GM18870 (cell line): ENCODE measurements around the gene MARCHF3.
"Not testable (repeated sequence)": the region's sequence is repeated elsewhere in the genome, so short reads cannot be mapped to it uniquely, and the experiment has no call there.

ENCODE experiments used
- ATAC-seq: cut with Tn5 transposase; IDR thresholded peaks from one replicate; pipeline ENCODE4 v1.9.1; 2021; ENCODE audit warnings: moderate library complexity; ENCODE audit not compliant: unreplicated experiment

Gene MARCHF3

DNA sequence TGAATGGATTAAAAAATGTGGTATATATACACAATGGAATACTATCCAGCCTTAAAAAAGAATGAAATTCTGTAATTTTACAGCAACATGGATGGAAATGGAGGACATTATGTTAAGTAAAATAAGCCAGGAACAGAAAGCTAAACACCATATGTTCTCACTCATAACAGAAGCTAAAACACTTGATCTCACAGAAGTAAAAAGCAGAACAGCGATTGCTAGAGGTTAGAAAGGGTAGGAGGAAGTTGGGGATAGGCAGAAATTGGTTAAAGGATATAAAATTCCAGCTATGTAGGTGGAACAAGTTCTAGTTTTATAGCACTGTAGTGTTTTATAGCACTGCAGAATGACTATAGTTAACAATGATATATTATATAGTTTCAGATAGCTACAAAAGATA lies 15.8 kb downstream of the MARCHF3 start:
- ATAC-seq = peak; percentile 57

DNA sequence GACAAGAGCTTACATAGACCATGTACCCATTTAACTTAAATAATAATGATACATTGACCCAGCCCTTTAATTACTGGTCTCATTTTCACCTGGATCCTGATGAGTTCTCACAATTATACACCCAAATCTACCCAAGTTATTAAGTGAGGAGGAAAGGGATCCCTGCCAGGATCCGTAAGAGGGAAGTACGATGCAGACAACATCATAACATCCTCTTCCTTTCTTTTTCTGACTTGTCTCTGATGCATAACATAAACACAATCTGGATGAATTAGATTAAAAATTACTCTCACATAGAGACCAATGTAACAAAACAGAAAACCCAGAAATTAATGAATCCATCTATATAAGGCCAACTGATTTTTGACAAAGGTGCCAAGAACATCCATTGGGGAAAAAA lies 17.0 kb downstream of the MARCHF3 start:
- no peak for ATAC-seq

DNA sequence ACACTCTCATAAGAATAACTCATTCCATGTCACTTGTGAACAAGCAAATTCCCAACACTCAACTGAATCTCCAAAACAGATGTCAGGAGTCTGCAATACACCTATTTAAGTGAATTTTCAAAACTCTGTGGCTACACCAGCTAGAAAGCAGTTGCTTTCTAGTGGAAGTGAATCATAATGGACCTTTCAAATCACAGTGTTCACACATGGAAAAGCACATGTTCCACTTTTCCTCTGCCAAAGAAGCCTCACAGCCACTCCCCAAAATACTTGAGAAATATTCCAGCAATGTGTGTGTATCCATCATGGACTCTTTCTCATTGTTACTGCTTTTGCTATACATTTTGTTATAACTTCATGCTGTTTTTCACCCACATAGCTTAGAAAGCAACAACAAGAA lies 17.4 kb downstream of the MARCHF3 start:
- ATAC-seq = no peak

DNA sequence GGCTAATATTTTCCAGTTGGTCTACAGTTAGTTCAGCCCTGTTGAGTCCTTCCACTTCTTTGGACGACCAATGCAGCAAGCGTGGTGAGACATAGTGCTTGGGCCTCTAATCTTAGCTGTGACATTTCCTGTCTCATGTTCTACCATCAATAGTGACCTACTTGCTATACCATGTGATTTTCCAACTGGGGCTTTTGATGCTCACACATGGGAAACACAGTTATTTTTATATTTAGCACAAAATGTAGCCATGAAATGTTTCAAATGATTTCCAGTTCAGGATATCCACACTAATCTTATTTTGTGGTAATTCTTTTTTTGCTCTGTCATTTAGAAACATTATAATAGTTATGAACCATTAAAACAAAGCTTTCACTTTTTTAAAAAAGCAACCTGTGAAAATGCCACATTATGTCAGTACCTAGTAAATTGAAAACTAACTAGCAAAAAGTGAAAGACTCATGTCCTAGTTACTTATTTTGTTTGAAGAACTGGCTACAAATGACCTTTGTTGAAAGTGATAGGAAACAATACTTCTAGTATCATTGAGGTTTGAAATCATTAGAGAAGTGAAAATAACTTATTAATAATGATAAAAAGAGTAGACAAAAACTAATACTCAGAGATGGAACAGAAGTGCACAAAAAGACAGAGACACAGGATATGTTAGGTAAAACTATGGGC lies 18.3 kb downstream of the MARCHF3 start:
- peak; percentile 85 for ATAC-seq

DNA sequence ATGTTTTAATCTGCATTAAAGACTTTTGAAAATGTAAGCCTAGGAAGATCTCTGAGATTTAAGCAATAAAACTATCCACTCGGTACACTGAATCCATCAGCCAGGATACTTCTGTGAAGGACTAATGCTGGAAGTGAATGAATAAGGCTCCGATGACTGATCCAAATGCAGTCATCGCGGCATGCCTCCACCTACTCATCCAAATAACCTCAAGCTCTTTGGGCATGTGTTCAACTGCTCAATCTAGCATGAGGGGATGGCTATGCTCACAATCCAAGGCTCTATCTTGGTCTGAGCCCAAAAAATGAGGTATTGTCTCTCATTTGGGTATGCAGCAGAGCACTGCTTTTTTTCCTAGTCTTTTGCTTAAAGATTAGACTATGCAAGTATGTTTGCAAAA lies 19.2 kb downstream of the MARCHF3 start:
- no peak for ATAC-seq

DNA sequence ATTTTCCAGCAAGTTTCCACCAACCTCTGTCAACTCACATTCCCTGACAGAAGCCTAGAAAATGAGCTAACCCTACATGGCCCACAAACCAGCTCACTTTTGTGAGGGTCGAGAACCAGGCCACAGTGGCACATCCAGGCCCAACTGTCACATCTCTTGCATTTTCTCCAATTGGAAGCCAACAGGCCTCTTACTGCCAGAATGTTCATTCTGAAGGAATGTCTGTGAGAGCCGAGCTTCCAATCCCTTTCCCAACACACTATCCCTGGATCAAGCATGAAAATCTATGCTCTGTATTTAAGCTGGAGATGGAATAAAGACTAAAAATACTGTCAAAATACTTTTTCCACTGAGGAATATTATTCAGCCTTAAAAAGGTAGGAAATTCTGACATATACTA lies 20.0 kb downstream of the MARCHF3 start:
- ATAC-seq = no peak

DNA sequence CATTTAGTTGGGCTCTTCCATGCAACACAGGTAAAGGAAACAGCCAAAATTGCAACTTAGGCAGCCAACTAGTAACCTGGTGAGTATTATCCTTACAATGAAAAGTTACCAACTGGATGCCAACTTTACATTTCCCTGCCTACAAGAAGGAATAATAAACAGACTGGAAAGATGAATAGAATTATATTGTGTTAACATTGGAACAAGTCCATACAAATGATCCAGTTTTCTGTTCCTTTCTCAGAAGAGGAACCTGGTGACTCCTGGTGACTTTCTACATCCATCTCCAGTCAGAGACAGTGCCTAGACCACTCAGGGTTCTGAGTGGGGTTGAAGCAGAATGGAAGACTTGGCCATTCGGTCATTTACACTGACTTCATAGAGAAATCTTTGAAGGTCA lies 20.6 kb downstream of the MARCHF3 start:
- ATAC-seq = no peak

DNA sequence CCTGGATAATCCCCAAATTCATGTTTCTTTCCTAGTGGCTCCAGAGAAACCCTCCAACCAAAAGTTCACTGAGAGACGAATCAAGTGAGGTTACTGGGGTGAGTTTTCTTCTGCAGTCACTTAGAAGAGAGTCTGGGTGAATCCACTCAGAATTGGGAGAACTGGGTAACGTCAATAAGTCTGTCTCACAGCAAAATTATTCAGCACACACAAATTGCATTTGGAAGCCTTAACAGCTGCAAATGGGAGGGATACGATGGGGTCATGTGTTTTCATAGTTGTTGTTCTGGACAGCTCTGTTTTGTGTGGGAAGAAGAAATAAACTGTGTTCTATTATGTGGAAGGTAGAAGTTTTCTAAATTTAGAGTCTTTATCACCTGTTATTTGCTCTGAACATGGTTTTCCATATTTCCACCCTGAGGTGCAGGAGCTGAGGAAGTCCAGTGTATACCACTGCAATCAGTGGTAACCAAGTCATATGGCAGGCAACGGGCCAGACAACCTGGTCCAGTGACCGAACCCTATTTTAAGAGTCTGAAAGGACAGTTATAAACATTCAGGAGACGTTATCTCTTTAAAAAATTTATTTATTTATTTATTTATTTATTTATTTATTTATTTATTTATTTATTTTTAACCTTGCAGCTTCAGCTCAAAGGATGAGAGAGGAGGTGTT lies 21.9 kb downstream of the MARCHF3 start:
- no peak for ATAC-seq

DNA sequence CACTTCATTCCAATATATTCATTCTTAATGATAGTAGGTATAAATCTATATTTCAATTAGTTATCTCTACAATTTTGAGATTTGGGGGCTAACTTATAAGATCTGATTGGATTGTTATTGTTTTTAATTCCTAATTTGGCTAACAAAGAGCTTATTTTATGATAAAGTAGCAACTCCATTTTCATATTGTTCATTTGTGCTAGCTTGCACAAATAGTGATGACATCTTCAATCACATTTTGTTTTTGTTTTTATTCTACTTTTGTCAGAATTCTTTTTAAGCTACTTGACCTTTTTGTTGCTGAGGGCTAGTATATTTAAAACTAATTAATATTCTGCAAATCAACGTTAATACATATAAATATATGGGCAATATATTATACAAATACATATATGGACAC lies 22.8 kb downstream of the MARCHF3 start:
- no peak for ATAC-seq

DNA sequence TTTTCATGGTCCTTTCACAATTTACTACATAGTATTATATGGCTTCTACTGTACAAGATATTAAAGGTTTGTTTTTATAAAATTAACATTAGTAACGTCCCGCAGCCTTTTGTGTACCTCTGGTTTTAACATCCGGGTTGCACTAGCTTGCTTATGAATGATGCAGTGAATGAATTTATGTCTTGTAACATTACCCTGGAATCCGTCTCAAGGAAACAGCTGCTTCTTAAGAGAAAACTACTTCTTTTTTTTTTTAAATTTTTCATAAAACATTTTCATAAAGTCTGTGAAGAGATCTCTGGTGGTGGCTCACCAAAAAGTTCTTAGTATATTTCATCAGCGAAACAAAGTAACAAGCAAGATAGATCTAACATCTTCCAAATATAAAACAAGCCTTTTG lies 23.6 kb downstream of the MARCHF3 start:
- no peak for ATAC-seq

DNA sequence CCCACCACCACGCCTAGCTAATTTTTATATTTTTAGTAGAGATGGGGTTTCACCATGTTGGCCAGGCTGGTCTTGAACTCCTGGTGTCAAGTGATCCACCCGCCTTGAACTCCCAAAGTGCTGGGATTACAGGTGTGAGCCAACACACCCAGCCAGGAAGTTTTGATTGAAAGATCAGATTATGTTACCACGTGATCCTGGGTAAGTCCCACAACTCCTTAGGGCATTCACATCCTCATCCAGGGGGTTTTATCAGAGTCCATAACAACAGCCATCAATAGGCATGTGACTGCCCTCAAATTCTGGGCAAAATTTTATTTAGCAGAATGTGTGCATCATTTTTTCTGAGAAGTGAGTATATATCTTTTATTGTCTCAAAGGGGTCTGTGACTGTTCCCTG lies 25.1 kb downstream of the MARCHF3 start:
- not testable (repeated sequence) for ATAC-seq

DNA sequence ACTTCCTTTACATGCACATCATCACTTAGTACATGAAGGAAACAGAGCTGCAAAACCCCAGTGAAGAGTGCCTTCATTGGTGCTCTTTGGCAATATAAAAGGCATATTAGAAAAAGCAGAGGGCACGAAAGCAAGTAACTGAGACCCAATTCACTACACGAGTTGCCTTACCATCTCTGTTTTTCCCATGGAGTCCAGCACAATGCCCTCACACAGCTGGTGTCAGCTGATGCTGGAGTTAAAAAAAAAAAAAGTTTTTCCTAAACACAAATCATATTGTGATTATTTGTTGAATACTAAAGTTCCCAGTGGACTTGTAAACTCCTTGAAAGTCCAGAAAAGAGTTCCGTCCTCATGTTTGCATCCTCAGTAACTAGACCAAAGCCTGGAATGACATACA lies 25.6 kb downstream of the MARCHF3 start:
- ATAC-seq = no peak

DNA sequence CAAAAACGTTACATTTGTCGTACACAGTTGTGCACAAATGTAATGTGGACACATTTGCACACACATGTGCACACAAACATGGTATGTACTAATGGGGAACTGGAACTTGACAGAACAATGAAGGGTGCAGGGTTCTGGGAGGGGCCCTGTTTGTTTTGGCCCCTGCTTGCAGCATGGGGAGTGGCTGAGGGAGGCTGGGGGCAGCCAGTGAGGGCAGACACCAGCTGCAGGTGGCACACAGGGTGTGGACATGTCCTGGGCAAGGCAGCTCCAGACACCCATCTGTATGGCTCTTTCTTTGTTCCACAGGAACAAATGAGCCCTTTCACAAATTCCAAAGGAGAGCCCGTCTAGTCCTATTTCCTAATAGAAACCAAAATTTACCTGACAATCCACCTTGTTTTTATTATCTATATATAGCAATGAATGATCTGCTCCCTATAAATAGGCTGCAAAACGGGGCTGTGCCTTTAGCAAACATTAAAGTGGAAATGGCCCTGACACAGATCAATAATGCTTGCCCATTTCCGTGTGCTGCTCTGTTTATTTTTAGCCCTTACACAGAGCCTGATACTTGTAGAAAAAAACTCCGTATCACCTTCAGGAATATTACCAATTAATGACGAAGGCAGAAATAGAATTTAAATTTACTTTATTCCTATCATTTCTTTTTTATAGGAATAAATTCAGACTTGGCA lies 26.4 kb downstream of the MARCHF3 start:
- ATAC-seq = no peak

DNA sequence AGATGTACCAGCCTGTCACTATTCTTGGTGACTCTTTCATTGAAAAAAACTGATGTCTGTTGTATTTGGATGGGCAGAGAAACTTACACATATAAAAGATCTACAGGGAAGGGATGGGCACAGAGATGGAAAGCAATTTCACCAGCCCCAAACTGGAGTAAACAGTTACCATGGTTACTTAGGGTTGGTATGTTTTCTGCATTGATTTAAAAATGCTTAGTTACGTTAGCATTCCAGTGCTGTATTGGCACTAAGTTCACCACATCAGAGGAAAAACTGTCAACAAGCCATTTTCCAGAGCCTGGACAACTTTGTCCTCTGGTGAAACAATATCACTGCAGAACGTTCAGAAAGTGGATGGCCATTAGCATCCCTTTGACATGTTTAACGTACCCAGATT lies 28.0 kb downstream of the MARCHF3 start:
- no peak for ATAC-seq

DNA sequence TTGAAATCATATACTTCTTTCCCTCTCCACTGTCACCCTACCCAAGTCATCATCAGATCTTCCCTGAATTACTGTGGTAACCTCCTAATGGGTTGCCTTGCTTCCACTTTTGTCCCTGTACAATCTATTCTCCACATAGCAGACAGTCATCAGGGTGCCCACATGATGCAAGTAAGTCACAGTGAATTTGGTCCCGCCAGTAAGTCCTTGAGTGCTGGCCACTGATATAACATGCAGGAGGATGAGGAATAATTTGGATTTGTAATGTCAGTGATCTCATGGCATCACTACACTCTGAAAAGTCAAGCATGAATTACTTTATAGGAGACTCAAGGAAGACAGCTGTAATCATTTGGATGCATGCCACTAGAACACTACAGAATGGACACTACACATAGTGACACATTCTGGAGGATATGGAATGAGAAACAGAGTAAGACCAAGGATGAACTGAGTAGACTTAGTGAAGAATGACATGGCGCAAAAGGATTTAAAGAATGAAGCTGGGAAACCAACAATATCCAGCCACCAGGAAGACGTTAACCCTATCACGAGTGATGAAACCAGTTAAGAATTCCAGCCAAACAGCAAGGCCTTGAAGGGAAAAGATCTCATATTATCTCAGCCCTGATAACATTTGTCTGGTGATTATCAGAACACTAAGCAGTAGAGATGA lies 28.6 kb downstream of the MARCHF3 start:
- no peak for ATAC-seq

DNA sequence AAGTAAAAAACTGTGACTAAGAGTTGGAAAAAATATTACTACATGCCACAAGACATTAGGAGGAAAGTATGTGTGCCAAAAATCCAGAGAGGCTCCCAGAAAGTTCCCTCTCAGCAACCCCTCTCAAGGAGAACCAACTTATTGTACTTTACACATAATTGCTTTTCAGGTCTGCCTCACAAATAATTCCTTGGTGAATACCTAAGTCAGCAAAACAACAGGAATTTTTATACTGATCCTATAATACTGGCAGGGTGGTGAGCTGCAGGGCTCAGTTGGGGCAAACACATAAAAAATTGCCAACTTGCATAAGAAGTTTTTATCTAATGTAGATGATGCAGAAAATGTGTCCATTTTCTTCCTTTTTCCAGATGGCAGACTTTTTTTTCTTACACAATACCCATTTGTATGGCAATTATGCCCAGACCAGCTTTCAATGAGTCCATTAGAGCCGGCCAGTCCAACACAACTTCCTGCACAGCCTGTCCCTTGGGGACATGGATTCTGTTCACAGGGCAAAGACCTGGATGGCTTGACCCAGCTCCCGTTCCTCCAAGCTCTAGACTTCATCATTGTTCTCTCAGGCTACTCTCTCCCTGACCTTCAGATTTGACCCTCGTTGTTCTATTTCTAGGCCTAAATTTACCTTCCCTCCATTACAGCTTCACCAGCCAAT lies 31.3 kb downstream of the MARCHF3 start:
- ATAC-seq = no peak

DNA sequence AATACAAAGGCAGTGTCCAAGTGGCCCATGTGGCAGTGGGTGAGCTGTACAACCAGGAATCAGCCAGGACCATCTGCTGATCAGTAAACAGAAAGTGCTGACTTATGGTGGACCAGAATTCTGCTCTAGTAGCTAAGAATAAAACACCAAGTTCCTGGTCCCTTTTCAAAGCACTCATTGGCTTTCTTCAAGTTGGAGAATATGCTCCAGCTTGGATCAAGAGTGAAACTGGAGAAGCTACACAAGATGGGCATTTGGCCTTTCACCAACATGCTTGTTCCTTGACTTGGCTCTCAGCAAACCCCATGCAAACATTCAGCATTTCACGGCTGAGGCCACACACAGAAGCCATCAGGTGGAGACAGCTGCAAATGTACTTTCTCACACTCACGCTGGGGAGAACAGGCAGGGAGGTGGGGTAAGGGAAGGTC lies 32.1 kb downstream of the MARCHF3 start:
- ATAC-seq = peak; percentile 69

DNA sequence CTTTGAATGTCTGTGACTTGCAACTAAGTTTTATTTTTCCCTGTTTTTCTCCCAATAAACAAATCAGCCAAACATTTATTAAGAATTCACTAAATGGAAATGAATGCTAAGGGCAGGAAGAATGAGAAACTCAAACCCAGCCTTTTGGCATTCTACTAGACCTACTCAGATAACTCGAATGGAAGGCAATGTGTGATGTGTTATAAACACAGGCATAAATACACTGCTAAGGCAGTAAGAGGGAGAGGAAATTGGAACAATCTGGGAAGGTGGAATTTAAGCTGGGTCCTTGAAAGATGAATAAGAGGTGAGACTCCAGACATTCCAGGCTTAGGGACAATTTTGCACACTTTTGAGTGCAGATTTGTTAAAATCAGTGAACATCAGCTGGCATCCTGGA lies 34.7 kb downstream of the MARCHF3 start:
- no peak for ATAC-seq

DNA sequence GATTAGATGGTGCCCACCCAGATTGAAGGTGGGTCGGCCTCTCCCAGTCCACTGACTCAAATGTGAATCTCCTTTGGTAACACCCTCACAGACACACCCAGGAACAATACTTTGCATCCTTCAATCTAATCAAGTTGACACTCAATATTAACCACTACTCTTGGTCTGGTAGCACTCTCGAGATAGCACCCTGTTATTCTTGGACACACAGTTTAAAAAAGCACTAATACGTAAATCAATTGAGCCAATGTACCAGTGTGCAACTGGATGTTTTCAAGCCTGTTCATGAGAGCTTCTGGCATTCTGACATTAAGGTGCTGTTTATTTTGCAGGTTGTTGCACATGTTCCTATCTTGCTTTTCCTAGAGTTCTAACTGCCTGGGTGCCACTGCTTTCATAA lies 35.3 kb downstream of the MARCHF3 start:
- no peak for ATAC-seq

DNA sequence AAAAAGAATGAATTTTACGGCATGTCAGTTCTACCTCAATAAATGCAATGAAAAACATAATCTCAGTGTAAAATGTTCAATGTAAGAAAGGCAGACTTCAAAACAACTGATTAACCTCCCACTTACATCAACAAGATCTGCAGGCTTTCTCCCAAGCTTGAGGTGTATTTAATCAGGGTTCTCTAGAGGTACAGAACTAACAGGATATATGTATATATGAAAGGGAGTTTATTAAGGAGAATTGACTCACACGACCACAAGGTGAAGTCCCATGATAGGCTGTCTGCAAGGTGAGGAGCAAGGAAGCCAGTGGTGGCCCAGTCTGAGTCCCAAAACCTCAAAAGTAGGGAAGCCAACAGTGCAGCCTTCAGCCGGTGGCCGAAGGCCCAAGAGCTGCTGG lies 35.9 kb downstream of the MARCHF3 start:
- ATAC-seq = no peak

DNA sequence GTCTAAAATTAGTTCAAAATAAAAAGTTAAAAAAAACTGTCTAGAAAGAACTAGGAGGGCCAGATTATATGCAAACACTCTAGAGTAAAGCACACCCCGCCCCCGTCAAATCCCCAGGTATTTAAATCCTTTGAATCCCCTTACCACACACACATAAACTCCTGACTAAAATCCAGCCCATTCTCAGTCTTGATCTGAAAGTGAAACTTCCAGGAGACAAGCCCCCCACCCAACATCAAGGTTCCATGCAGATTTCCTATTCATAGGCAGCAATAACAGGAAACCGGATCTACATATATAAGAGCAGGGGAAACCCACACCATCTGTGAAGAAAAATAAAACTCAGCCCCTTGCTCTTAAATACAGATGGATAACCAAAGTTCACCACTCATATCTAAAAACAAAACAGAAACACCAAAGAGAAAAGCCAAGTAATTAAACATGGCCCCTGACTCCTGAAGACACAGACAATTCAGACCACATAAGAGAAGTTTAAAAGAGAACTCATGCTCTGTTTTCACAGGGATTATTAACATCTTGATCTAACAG lies 42.3 kb downstream of the MARCHF3 start:
- ATAC-seq = peak; percentile 98
